GM10266 (cell line): ENCODE measurements around the gene GSTCD.

Source experiments
- DNase-seq: peaks from one replicate; pipeline ENCODE4 v3.0.0; 2012; ENCODE audit errors: extremely low spot score
- TF ChIP-seq, protein P1 (sequence below): IDR thresholded peaks from 2 replicates; pipeline ENCODE4 v1.5.1; 2012; ENCODE audit warnings: mild to moderate bottlenecking, low read depth; ENCODE audit not compliant: control insufficient read depth, insufficient read depth; ENCODE audit errors: missing control alignments

GSTCD gene

DNA sequence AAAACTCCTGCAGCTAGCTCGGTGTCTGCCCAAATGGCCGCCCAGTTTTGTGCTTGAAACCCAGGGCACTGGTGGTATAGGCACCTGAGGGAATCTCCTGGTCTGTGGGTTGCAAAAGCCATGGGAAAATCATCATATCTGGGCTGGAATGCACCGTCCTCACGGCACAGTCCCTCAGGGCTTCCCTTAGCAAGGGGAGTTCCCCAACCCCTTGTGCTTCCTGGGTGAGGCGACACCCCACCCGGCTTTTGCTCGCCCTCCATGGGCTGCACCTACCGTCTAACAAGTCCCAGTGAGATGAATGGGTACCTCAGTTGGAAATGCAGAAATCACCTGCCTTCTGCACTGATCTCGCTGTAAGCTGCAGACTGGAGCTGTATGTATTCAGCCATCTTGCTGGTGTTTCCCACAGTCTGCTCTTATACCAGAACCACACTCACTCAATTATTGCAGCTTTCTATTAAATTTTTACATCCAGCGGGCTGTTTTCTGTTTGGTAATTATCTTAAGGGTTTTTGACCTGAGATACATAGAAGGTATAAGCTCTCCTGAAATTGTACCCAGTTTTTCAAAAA lies 150.0 kb downstream of the GSTCD start:
- TF ChIP-seq, protein P1, sequence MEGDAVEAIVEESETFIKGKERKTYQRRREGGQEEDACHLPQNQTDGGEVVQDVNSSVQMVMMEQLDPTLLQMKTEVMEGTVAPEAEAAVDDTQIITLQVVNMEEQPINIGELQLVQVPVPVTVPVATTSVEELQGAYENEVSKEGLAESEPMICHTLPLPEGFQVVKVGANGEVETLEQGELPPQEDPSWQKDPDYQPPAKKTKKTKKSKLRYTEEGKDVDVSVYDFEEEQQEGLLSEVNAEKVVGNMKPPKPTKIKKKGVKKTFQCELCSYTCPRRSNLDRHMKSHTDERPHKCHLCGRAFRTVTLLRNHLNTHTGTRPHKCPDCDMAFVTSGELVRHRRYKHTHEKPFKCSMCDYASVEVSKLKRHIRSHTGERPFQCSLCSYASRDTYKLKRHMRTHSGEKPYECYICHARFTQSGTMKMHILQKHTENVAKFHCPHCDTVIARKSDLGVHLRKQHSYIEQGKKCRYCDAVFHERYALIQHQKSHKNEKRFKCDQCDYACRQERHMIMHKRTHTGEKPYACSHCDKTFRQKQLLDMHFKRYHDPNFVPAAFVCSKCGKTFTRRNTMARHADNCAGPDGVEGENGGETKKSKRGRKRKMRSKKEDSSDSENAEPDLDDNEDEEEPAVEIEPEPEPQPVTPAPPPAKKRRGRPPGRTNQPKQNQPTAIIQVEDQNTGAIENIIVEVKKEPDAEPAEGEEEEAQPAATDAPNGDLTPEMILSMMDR, result no peak
- no peak for DNase-seq

DNA sequence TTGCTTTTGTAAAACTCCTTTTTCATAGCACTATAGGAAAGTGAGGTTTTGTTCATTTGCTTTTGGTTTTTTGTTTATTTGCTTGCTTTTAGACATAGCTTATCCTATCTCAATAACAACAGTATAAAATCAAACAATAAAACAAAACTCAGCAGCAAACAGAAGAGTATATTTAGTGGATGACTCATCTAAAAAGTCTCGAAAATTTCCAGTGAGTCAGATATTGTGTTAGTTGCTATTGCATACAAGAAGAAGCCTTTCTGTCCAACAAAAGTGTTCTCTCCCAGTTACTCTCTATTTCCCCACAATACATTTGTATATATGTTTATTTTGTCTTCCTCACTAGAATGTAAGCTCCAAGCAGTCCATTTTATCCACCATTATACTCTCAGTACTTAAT lies 150.6 kb downstream of the GSTCD start:
- TF ChIP-seq, protein P1, result no peak
- peak; percentile 9 for DNase-seq

DNA sequence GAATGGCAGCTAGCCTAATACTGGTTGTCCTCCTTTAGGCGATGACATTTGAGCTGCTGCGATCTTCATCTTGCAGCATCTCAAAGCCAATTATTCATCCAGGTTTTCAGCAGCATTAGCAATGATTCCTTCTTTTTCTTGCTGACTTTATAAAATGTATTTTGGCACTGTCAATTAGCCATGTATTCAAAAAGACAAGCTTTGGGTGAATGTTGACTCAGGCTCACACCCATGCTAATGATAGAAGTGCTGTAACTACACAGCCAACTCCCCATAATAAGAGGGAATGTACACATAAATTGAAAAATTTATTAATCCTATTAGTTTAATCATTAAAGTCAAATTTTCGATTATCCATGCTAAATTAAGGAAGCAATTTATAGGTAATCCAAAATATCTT lies 162.4 kb downstream of the GSTCD start:
- TF ChIP-seq, protein P1, result no peak
- DNase-seq, result no peak

DNA sequence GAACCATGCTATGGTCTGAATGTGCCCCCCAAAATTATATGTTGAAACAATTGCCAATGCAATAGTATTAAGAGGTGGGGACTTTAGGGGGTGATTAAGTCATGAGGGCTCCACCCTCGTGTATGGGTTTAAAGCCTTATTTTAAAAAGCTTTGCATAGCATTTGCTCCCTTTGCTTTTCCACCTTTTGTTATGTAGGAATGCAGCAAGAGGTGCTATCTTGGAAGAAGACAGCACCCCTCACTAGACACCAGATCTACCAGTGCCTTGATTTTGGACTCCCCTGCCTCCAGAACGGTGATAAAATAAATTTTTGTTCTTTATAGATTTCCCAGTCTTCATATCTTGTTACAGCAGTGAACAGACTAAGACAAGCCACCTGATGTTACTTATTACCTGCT lies 163.4 kb downstream of the GSTCD start:
- TF ChIP-seq, protein P1, result no peak
- DNase-seq, result no peak

DNA sequence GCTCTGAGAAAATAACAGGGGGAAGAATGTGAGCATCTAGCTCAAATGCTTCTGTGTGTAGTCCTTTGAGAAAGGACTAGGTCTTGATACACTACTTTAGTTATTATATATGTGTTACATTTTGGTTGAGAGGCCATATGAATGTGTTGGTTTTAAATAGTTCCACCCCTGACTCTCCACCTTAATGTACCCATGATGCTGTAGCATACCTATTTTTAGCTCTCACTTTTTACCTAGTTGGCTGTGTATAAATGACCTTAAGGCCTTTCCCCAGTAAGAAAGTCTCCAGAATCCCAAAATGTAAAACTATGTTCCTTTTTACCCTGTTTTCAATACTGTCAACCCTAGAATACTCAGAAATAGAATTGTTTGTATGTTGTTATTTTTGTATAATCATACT lies 166.6 kb downstream of the GSTCD start:
- TF ChIP-seq, protein P1, result no peak
- DNase-seq, result no peak

DNA sequence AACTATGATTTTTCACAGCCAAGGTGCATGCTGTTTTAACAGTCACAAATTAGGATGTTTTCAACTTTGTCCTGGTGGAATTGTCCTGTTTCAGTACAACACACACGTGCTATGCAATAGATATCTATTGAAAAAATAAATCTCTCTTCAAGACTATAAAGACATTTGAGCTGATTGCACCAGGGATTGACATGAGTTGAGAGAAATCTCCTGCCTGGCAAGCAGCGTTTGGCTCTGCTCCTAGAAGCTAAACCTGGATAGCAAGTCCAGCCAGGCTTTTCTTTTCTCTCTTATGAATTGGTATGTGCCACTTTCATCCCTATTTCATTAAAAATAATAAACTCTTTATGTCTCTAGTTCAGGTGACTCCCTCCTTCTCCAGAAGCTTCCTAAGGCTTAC lies 170.1 kb downstream of the GSTCD start:
- TF ChIP-seq, protein P1, result no peak

DNA sequence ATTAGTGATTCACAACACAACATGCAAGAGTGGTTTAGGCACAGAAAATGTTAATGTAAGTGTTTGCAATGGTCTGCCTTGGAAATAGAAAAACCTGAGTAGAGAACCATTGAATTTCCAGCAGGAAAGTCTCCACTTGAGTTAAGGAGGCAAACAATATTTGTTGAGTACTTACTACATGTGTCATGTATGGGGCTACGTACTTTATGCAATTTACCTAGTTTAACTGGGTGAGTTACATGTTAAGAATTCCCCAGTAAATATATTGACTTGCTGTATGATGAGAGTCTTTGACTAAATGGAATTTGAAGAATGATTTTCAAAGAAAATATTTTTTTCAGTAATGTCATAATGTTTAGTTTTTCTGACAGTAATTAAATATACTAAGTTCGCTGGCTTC lies 178.9 kb downstream of the GSTCD start:
- DNase-seq, result no peak
- TF ChIP-seq, protein P1, result no peak

More for the DNA sequence above, 170.1 kb downstream of the GSTCD start:
- DNase-seq, result no peak
